Myocyte (in vitro differentiated cells): ENCODE measurements around the gene SDF2L1. TPM values are rescaled to one million over a fixed set of nuclear protein-coding genes. Genes with fewer than 3 reads are reported as not detected.
"Not testable (repeated sequence)": the region's sequence is repeated elsewhere in the genome, so short reads cannot be mapped to it uniquely, and the experiment has no call there.

Experiments used
- DNase-seq: peaks from one replicate; pipeline ENCODE4 v3.0.0-alpha.2; 2012; ENCODE audit warnings: low read depth
- polyA plus RNA-seq: library from polyadenylated mRNA; unstranded; fragments of >200 nt; gene quantifications from one replicate; pipeline ENCODE4 v1.2.1, GENCODE V29; 2012; ENCODE audit warnings: missing spikeins
- total RNA-seq: library from RNA; depleted of rRNA; stranded (reverse); fragments of >200 nt; gene quantifications from 2 replicates; pipeline ENCODE4 v1.2.3, GENCODE V29; 2014

SDF2L1 gene
- total RNA-seq, result 37.8 and 63.1 TPM in 2 replicates
- polyA plus RNA-seq, result 67.2 TPM

GRCh38 chr22:21641789-21642583 is at the start of gene SDF2L1:
TSS of gene SDF2L1 (plus strand) at chr22:21642302. CDS start at chr22:21642337, 35 bp downstream.
- peak; percentile 99 for DNase-seq

- DNase-seq, result no peak
Observed at GRCh38 chr22:21592422-21592821, 49.7 kb upstream of the SDF2L1 start.

GRCh38 chr22:21593406-21594232 is 48.5 kb upstream of the SDF2L1 start:
- peak; percentile 23 for DNase-seq

GRCh38 chr22:21594865-21595452 is 47.1 kb upstream of the SDF2L1 start:
- DNase-seq, result no peak

GRCh38 chr22:21596356-21597135 is 45.6 kb upstream of the SDF2L1 start:
- not testable (repeated sequence) for DNase-seq

DNA sequence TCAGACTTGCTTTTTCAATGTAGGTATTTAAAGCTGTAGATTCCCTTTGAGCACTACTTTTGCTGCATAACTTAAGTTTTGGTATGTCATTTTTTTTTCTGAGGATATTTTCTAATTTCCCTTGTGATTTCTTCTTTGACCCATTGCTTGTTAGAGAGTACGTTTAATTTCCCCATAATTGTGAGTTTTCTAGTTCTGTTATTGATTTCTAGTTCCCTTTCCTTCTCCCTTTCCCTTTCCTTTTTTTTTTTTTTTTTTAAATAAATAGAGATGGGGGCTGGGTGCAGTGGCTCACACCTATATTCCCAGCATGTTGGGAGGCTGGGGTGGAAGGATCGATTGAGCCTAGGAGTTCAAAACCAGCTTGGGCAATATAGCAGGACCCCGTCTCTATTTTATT is 43.8 kb upstream of the SDF2L1 start:
- no peak for DNase-seq

GRCh38 chr22:21599053-21599893 is 42.8 kb upstream of the SDF2L1 start:
- DNase-seq, result no peak

- no peak for DNase-seq
Observed at GRCh38 chr22:21602579-21602978, 39.5 kb upstream of the SDF2L1 start.

DNA sequence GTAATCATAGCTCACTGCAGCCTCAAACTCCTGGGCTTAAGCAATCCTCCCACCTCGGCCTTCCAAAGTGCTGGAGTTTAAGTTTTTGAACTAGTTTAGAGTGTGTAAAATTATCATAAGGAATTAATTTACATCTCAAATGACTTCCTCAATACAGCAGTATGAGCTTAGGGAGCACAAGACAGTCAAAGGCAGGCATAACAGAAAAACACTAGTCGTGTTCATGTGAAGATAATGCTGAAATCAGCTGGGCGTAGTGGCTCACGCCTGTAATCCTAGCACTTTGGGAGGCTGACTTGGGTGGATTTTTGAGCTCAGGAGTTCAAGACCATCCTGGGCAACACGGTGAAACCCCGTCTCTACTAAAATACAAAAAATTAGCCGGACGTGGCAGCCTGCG is 38.1 kb upstream of the SDF2L1 start:
- DNase-seq, result no peak

DNA sequence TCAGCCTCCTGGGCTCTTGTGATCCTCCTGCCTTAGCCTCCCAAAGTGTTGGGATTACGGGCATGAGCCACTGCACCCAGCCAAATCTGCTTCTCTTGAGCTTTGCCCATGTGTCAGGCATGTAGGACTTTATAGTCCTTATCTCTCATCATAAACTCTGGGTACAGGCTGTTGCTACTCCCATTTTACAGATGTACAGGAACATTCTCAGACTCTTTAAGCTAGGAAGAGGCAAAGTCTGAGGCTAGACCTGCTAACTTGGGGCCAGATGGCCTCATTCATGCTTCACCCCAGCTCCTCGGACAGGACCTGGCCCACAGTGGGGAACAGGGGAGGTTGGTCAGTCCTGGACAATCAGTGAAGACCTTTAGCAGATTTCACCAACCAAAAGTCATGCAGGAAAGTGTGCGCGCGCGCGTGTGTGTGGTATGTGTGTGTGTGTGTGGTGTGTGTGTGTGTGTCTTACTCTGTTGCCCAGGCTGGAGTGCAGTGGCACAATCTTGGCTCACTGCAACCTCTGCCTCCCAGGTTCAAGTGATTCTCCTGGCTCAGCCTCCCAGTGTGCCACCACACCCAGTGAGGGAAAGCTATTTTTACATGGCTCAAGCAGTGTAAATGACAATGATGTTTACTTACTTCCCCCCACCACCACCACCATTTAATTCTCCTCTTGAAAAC is 36.1 kb upstream of the SDF2L1 start:
- DNase-seq, result no peak

GRCh38 chr22:21606775-21607174 is 35.3 kb upstream of the SDF2L1 start:
- DNase-seq, result peak; percentile 29

DNA sequence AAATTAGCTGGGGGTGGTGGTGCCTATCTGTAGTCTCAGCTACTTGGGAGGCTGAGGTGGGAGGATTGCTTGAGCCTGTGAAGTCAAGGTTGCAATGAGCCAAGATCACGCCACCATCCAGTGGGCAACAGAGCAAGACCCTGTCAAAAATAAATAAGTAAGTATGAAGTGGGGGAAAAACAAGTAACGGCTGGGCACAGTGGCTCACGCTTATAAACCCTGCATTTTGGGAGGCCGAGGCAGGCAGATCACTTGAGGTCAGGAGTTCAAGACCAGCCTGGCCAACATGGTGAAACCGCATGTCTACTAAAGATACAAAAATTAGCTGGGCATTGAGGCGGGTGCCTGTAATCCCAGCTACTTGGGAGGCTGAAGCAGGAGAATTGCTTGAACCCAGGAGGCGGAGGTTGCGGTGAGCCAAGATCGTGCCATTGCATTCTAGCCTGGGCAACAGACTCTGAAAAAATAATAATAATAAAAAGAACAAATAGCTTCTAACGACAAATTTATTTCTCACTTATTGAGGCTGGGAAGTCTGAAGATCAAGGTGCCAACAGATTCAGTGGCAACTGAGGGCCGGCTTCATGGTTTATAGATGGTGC is 32.4 kb upstream of the SDF2L1 start:
- not testable (repeated sequence) for DNase-seq

DNA sequence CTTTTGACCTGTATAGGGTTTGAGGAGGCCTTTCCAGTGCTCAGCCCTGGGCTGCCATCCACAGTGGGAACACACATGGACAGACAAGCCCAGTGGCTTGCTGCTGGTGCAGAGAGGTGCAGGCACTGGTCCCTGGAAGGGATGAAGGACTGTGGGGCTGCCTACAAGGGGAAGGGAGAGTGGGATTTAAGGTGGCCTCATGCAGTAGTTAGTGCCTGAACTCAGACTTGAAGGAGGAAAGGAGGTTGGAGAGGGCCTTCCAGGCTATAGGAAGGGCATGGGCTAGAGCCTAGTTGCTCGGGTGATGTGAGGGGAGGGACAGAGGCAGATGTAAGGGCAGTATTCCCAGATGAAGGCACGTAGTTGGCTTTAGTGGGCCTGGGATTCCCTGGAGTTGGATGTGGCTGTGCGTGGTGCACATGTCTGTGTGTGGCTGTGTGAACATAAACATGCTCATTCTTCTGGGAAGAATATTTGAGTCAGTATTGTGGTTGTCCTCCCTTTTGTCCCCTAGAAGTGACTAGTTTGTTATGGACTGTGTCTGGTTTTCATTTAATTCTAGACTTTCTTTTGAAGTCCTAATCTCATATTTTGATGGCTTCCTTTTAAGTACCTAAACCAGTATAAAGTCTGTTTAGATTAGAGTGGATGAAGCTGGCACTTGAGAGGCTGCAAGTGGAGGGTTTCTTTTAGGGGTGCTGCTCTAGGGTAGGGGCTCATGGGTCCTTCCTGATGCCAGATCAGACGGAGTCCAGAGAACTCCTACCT is 30.7 kb upstream of the SDF2L1 start:
- no peak for DNase-seq

GRCh38 chr22:21612858-21613257 is 29.2 kb upstream of the SDF2L1 start:
- DNase-seq, result no peak

- no peak for DNase-seq
Observed at GRCh38 chr22:21613553-21614233, 28.4 kb upstream of the SDF2L1 start.

GRCh38 chr22:21615731-21616130 is 26.4 kb upstream of the SDF2L1 start:
- no peak for DNase-seq

- not testable (repeated sequence) for DNase-seq
Observed at GRCh38 chr22:21617337-21617736, 24.8 kb upstream of the SDF2L1 start.

DNA sequence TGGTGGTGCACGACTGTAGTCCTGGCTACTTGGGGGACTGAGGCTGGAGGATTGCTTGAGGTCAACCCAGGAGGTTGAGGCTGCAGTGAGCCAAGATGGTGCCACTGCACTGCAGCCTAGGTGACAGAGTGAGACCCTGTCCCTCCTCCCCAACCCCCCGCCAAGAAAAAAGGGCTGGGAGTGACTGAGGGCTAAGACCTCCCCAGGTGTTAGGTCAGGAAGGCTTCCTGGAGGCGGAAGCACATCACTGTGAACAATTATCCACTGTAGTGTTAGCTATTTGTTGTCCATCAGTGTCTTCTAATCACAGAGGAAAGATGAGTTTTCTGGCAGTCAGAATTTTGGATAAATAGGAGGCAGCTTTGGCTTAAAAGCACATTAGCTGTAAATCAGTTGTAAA is 21.1 kb upstream of the SDF2L1 start:
- DNase-seq, result no peak
